Liver (tissue), 9 donors: ENCODE measurements around the gene ANK3. TPM values are rescaled to one million over a fixed set of nuclear protein-coding genes. Genes with fewer than 3 reads are reported as not detected.

Source experiments
- DNase-seq: peaks from one replicate; pipeline ENCODE4 v3.0.0-alpha.2; 2017; ENCODE audit warnings: low spot score
- H3K27ac ChIP-seq, 2 donors: one replicate each; pipeline ENCODE4 v1.7.0; 2013; ENCODE audit warnings: inconsistent platforms in 2 of 2, low read length in 2 of 2, control low read depth in 1 of 2, low read depth in 1 of 2, mild to moderate bottlenecking in 1 of 2
- H3K27me3 ChIP-seq, 4 donors: one replicate each; pipeline versions ENCODE4 v1.6.1 to v1.7.0; 2013; ENCODE audit warnings: low read length in 3 of 4, inconsistent platforms in 1 of 4, mild to moderate bottlenecking in 1 of 4, moderate library complexity in 1 of 4; ENCODE audit not compliant: control insufficient read depth in 4 of 4, insufficient read depth in 4 of 4
- H3K36me3 ChIP-seq, 4 donors: one replicate each; pipeline versions ENCODE4 v1.6.1 to v1.7.0; 2013; ENCODE audit warnings: low read length in 3 of 4, mild to moderate bottlenecking in 3 of 4, low read depth in 1 of 4, moderate library complexity in 1 of 4; ENCODE audit not compliant: control insufficient read depth in 4 of 4, insufficient read depth in 3 of 4
- H3K4me1 ChIP-seq, 4 donors: one replicate each; pipeline versions ENCODE4 v1.6.1 to v1.7.0; 2013; ENCODE audit warnings: low read length in 3 of 4, mild to moderate bottlenecking in 3 of 4, moderate library complexity in 1 of 4; ENCODE audit not compliant: control insufficient read depth in 4 of 4, insufficient read depth in 4 of 4
- H3K4me3 ChIP-seq, 3 donors: one replicate each; pipeline versions ENCODE4 v1.6.1 to v1.7.0; 2013; ENCODE audit warnings: low read length in 3 of 3, control low read depth in 1 of 3, low read depth in 1 of 3, mild to moderate bottlenecking in 1 of 3
- H3K9ac ChIP-seq, 2 donors: one replicate each; pipeline ENCODE4 v1.7.0; 2013; ENCODE audit warnings: low read length in 2 of 2, mild to moderate bottlenecking in 2 of 2, moderate library complexity in 2 of 2, control low read depth in 1 of 2, low read depth in 1 of 2
- H3K9me3 ChIP-seq, 4 donors: one replicate each; pipeline versions ENCODE4 v1.6.1 to v1.7.0; 2013; ENCODE audit warnings: low read length in 3 of 4; ENCODE audit not compliant: control insufficient read depth in 4 of 4
- ATF3 ChIP-seq: IDR thresholded peaks from 2 replicates; pipeline ENCODE4 v1.6.1; 2016; ENCODE audit warnings: antibody characterized with exemption
- EGR1 ChIP-seq, 2 donors: IDR thresholded peaks; 2 replicates each; pipeline ENCODE4 v1.6.1; 2016 to 2018; ENCODE audit warnings: antibody characterized with exemption in 2 of 2, low read depth in 2 of 2
- FOXA1 ChIP-seq: IDR thresholded peaks from 2 replicates; pipeline ENCODE4 v1.6.1; 2016; ENCODE audit warnings: antibody characterized with exemption
- FOXA2 ChIP-seq: IDR thresholded peaks from 2 replicates; pipeline ENCODE4 v1.6.1; 2016; ENCODE audit warnings: antibody characterized with exemption
- GABPA ChIP-seq, 2 donors: IDR thresholded peaks in 1 of 2; conservative IDR thresholded peaks in 1 of 2; 2 replicates each; pipeline ENCODE4 v1.6.1; 2016; ENCODE audit warnings: antibody characterized with exemption in 2 of 2, mild to moderate bottlenecking in 1 of 2, moderate library complexity in 1 of 2
- HNF4A ChIP-seq, 2 donors: conservative IDR thresholded peaks; 2 replicates each; pipeline ENCODE4 v1.6.1; 2016; ENCODE audit warnings: antibody characterized with exemption in 2 of 2, mild to moderate bottlenecking in 2 of 2
- HNF4G ChIP-seq: IDR thresholded peaks from 2 replicates; pipeline ENCODE4 v1.6.1; 2016; ENCODE audit warnings: antibody characterized with exemption
- JUND ChIP-seq, 2 donors: IDR thresholded peaks; 2 replicates each; pipeline ENCODE4 v1.6.1; 2016; ENCODE audit warnings: antibody characterized with exemption in 2 of 2
- MAX ChIP-seq: IDR thresholded peaks from 2 replicates; pipeline ENCODE4 v1.6.1; 2016; ENCODE audit warnings: antibody characterized with exemption
- NR2F2 ChIP-seq: IDR thresholded peaks from 2 replicates; pipeline ENCODE4 v1.6.1; 2016; ENCODE audit warnings: antibody characterized with exemption
- RAD21 ChIP-seq, 2 donors: IDR thresholded peaks; 2 replicates each; pipeline ENCODE4 v1.6.1; 2016; ENCODE audit warnings: antibody characterized with exemption in 2 of 2, mild to moderate bottlenecking in 2 of 2
- REST ChIP-seq: IDR thresholded peaks from 2 replicates; pipeline ENCODE4 v1.6.1; 2016; ENCODE audit warnings: antibody characterized with exemption, mild to moderate bottlenecking
- RXRA ChIP-seq, 2 donors: IDR thresholded peaks; 2 replicates each; pipeline ENCODE4 v1.6.1; 2017 to 2018; ENCODE audit warnings: antibody characterized with exemption in 2 of 2, mild to moderate bottlenecking in 1 of 2
- SP1 ChIP-seq: IDR thresholded peaks from 2 replicates; pipeline ENCODE4 v1.6.1; 2018; ENCODE audit warnings: antibody characterized with exemption, mild to moderate bottlenecking
- TAF1 ChIP-seq: conservative IDR thresholded peaks from 2 replicates; pipeline ENCODE4 v1.6.1; 2016; ENCODE audit warnings: antibody characterized with exemption, mild to moderate bottlenecking
- YY1 ChIP-seq: IDR thresholded peaks from 2 replicates; pipeline ENCODE4 v1.6.1; 2016; ENCODE audit warnings: antibody characterized with exemption, mild to moderate bottlenecking
- ZBTB33 ChIP-seq: IDR thresholded peaks from 2 replicates; pipeline ENCODE4 v1.6.1; 2016; ENCODE audit warnings: antibody characterized with exemption
- WGBS: extraction: QIAGEN DNeasy Blood & Tissue Kit; methylation state at CpG from one replicate; pipeline ENCODE4 v1.1.7; 2013; 5-methylcytosine and 5-hydroxymethylcytosine counted together
- polyA plus RNA-seq, 2 donors: library from polyadenylated mRNA; stranded (reverse) in 1 of 2; unstranded in 1 of 2; fragments of 200-250 nt in 1 of 2; fragments of >200 nt in 1 of 2; fragmentation: Nextera tagmentation in 1 of 2; extraction: Ambion mirVana in 1 of 2; gene quantifications; one replicate each; pipeline versions ENCODE4 v1.2.1 to v1.2.3, GENCODE V29; 2013 to 2015
- total RNA-seq, 2 donors: library from RNA; depleted of rRNA; stranded (reverse); fragments of >200 nt; gene quantifications; one replicate each; pipeline ENCODE4 v1.2.3, GENCODE V29; 2014
- TF ChIP-seq, protein P1 (sequence below): fragments of 150-350 bp; IDR thresholded peaks from 2 replicates; pipeline ENCODE4 v1.5.1; 2017; ENCODE audit warnings: improper control_type of control experiment, low read depth, low read length; ENCODE audit not compliant: missing input control
- donor health status: healthy.
- donor health status: healthy.
- donor health status: healthy.
- donor health status: healthy.
- donor health status: healthy.

Gene ANK3
- total and polyA plus RNA-seq, 4 donors, result 5.7 to 30.0 (median 9.7) TPM

- 93% methylated on average over 1 of the region's 1 CpG for WGBS
Observed at GRCh38 chr10:60028081-60028480, 361.6 kb downstream of the ANK3 start.

More at GRCh38 chr10:60028081-60028480, 361.6 kb downstream of the ANK3 start:
- Histone ChIP-seq H3K36me3 (no peaks in the 10 kb centered on the region), H3K9me3 (no peaks in the 10 kb centered on the region), H3K4me1 (no peaks in the 10 kb centered on the region), H3K27ac (no peak overlapping the region), H3K27me3 (no peaks in the 10 kb centered on the region), H3K4me3 (no peak overlapping the region), H3K9ac (no peak overlapping the region)
- no peak for TF ChIP-seq RAD21 (IDR thresholded peaks at IDR 0.05)
- TF ChIP-seq ATF3, result no peak
- TF ChIP-seq REST, result no peak
- TF ChIP-seq SP1, result no peak
- no peak for TF ChIP-seq HNF4G
- TF ChIP-seq NR2F2, result no peak
- no peak for TF ChIP-seq JUND (IDR thresholded peaks at IDR 0.05)
- TF ChIP-seq, protein P1, sequence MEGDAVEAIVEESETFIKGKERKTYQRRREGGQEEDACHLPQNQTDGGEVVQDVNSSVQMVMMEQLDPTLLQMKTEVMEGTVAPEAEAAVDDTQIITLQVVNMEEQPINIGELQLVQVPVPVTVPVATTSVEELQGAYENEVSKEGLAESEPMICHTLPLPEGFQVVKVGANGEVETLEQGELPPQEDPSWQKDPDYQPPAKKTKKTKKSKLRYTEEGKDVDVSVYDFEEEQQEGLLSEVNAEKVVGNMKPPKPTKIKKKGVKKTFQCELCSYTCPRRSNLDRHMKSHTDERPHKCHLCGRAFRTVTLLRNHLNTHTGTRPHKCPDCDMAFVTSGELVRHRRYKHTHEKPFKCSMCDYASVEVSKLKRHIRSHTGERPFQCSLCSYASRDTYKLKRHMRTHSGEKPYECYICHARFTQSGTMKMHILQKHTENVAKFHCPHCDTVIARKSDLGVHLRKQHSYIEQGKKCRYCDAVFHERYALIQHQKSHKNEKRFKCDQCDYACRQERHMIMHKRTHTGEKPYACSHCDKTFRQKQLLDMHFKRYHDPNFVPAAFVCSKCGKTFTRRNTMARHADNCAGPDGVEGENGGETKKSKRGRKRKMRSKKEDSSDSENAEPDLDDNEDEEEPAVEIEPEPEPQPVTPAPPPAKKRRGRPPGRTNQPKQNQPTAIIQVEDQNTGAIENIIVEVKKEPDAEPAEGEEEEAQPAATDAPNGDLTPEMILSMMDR, result no peak
- no peak for TF ChIP-seq YY1
- no peak for TF ChIP-seq ZBTB33
- no peak for TF ChIP-seq FOXA2
- TF ChIP-seq MAX, result no peak
- no peak for TF ChIP-seq RXRA (IDR thresholded peaks at IDR 0.05)
- no peak for TF ChIP-seq EGR1 (IDR thresholded peaks at IDR 0.05; ENCODE audit: low read depth in 2 of 2)
- TF ChIP-seq TAF1, result no peak
- TF ChIP-seq HNF4A (conservative IDR thresholded peaks at IDR 0.05), result no peak
- TF ChIP-seq FOXA1, result no peak
- TF ChIP-seq GABPA (IDR thresholded peaks at IDR 0.05 in 1 of 2, conservative IDR thresholded peaks at IDR 0.05 in 1 of 2), result no peak
- no peak for DNase-seq
